ENCODE measurements around the gene NOD2. TPM values are rescaled to one million over a fixed set of nuclear protein-coding genes. Genes with fewer than 3 reads are reported as not detected.

The NOD2 gene
- total RNA-seq, 4 donors from 2014 or later: 1.5 to 5.6 (median 1.9) TPM; not detected in 1

DNA sequence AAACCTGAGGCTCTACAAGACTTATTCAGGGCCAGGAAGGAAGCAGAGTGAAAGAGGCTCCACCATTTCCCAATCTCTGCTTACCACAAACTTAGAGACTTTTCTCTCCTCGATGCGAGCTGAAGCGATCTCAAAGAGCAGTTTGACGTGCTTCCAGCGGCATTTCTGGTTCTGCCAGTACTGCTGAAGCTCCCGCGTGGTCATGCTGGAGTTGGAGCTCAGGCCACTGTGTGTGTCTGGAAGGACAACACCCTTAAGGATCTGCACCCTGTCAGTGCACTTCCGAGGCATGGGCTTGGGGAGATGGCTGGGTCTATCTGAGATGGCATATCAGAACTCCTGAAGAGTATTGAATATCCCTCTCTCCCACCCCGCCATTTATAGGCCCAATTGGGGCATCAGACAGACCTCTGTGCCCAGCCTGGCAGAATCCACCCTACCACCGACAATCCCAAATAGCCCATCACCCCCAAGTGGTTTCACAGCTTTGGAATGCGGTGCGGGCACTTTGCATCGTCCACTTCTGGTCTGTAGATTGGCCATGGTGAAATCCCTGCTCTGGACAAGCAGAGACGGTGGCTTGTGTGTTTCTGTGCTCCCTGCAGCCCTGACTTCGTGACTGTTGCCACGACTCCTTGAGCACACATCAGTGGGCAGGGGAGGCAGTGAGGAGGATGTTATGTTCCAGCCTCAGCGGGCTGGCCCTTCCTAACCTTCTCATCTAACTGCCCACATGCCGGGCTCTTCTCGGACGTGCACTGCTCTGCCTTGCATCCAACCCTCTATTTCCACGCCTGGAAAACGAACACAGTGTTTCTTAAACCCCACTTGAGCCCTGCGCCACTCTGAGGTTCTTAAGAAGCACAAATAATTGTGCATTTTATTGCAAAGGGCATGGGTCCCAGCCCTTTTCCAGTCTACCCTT lies 17.5 kb upstream of the NOD2 start:
- TF ChIP-seq, protein P1, sequence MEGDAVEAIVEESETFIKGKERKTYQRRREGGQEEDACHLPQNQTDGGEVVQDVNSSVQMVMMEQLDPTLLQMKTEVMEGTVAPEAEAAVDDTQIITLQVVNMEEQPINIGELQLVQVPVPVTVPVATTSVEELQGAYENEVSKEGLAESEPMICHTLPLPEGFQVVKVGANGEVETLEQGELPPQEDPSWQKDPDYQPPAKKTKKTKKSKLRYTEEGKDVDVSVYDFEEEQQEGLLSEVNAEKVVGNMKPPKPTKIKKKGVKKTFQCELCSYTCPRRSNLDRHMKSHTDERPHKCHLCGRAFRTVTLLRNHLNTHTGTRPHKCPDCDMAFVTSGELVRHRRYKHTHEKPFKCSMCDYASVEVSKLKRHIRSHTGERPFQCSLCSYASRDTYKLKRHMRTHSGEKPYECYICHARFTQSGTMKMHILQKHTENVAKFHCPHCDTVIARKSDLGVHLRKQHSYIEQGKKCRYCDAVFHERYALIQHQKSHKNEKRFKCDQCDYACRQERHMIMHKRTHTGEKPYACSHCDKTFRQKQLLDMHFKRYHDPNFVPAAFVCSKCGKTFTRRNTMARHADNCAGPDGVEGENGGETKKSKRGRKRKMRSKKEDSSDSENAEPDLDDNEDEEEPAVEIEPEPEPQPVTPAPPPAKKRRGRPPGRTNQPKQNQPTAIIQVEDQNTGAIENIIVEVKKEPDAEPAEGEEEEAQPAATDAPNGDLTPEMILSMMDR (IDR thresholded peaks at IDR 0.05): no peak
- TF ChIP-seq POLR2A (IDR thresholded peaks at IDR 0.05): no peak
- Histone ChIP-seq H3K36me3 (no peaks in the 10 kb centered on the region), H3K9me3 (peaks cover 0 to 11% of the 10 kb centered on the region in 2 donors), H3K27ac (no peak overlapping the region), H3K4me1 (no peaks in the 10 kb centered on the region), H3K27me3 (no peaks in the 10 kb centered on the region), H3K4me3 (no peak overlapping the region)
- intact Hi-C loops (cut with DNase I; ENCODE audit: low total_unique reads): no loop called here
- no peak for DNase-seq

DNA sequence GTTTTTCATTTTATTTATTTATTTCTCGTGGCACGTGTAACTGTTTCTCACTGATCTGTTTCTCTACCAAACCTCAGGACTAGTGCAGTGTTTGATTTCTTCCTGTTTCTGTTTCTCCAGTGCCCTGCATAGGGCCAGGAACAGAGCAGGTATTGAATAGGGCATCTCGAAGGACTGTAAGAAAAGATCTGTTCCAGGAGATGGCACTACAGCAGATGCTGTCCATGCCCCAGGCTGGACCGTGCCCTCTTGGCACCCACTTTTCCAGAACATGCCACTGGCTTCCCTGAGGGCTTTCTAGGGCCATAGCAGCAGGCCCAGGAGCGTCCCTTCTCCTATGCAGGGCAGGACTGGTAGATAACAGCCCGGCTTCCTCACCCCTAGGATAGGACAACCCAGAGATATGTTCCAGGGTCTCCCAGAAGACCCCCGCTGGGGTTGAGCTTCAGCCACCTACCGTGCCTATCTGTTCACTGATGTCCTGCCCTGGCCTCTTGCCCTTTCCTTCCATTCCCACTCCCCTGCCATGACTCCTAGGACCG lies 16.7 kb upstream of the NOD2 start:
- H3K27ac ChIP-seq: no peak overlapping the region
- H3K4me3 ChIP-seq: no peak overlapping the region
- H3K9me3 ChIP-seq: peaks cover 0 to 6% of the 10 kb centered on the region in 2 donors
- DNase-seq: no peak
- TF ChIP-seq, protein P1 (IDR thresholded peaks at IDR 0.05): no peak
- no peak for TF ChIP-seq POLR2A (IDR thresholded peaks at IDR 0.05)
- H3K36me3 ChIP-seq: no peaks in the 10 kb centered on the region
- intact Hi-C loops (cut with DNase I; ENCODE audit: low total_unique reads): no loop called here
- no peaks in the 10 kb centered on the region for H3K27me3 ChIP-seq
- no peaks in the 10 kb centered on the region for H3K4me1 ChIP-seq

DNA sequence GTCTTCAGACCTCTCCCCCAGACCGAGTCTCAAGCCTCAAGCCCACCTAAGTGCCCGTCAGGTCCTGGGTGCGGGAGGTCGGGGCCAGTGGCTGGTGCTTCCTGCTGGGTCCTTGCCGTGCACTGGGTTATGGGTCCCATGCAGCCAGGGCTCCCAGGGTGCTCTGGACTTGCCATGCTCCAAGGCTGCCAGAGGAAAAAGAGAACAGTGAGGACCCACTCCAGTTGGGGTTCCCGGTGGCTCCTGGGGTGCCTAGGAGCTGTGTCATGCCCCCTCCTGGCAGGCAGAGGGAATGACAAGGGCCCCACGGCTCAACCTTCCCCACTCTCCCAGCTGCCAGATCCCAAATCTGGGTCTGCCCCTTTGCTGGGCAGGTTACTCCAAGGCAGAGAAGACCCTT lies 16.1 kb upstream of the NOD2 start:
- Histone ChIP-seq H3K27me3 (no peaks in the 10 kb centered on the region), H3K27ac (no peak overlapping the region), H3K9me3 (peaks cover 0 to under 1% of the 10 kb centered on the region in 2 donors), H3K4me3 (no peak overlapping the region), H3K36me3 (no peaks in the 10 kb centered on the region), H3K4me1 (no peaks in the 10 kb centered on the region)
- TF ChIP-seq, protein P1 (IDR thresholded peaks at IDR 0.05): no peak
- no peak for TF ChIP-seq POLR2A (IDR thresholded peaks at IDR 0.05)
- DNase-seq: no peak
- intact Hi-C loops (cut with DNase I; ENCODE audit: low total_unique reads): no loop called here

DNA sequence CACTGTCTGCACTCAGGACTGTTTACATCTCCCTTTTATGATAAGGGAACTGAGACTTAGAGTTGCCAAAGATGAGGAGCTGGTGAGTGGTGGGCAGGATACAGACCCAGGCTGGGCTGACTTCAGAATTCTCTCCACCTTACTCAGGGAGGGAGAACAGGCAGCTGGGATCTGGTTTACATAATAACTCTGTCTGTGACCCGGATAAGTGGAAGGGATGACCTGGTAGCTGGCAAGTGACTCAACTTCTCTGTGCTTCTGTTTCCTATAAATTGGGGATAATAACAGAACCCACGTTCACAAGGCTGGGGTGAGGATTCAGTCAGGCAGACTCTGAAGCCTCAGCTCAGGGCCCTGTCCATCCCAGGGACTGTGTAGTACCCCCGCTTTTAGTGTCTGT lies 14.9 kb upstream of the NOD2 start:
- intact Hi-C loops (cut with DNase I; ENCODE audit: low total_unique reads): no loop called here
- Histone ChIP-seq H3K27ac (no peak overlapping the region), H3K27me3 (no peaks in the 10 kb centered on the region), H3K4me3 (no peak overlapping the region), H3K4me1 (no peaks in the 10 kb centered on the region), H3K36me3 (no peaks in the 10 kb centered on the region), H3K9me3 (no peaks in the 10 kb centered on the region)
- TF ChIP-seq POLR2A (IDR thresholded peaks at IDR 0.05): no peak
- TF ChIP-seq, protein P1 (IDR thresholded peaks at IDR 0.05): no peak
- no peak for DNase-seq

DNA sequence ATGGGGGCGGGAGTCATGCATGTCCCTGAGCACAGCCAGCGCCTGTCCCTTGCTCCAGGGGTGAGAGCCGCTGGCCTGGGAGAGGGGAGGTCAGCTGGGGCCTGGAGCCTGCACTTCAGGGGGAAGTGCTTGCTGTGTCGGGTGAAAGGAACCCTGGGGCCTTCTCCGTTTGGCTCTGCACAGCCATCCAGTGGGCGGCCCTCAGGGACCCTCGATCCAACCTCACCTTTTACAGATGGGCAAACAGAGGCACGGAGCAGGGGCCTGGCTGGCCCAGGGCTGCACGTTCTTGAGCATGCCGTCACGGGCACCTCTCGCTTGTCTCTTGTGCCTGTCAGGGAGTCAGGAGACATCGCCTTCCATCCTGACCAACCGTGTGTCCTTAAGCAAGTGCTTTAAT lies 14.1 kb upstream of the NOD2 start:
- no peak for DNase-seq
- Histone ChIP-seq H3K27me3 (no peaks in the 10 kb centered on the region), H3K27ac (no peak overlapping the region), H3K9me3 (no peaks in the 10 kb centered on the region), H3K4me3 (no peak overlapping the region), H3K36me3 (no peaks in the 10 kb centered on the region), H3K4me1 (no peaks in the 10 kb centered on the region)
- no peak for TF ChIP-seq POLR2A (IDR thresholded peaks at IDR 0.05)
- TF ChIP-seq, protein P1 (IDR thresholded peaks at IDR 0.05): no peak
- intact Hi-C loops (cut with DNase I; ENCODE audit: low total_unique reads): no loop called here

All from uterus (tissue), 4 donors.